HCT116 (cell line): Measurements from ENCODE around the gene STK32C. TPM values are rescaled to one million over a fixed set of nuclear protein-coding genes. Genes with fewer than 3 reads are reported as not detected.

ENCODE experiments used
- ATAC-seq: fragments of 200-7000 bp; cut with Tn5 transposase; 2 replicates; pipeline ENCODE4 v1.9.1; 2020; ENCODE audit warnings: mild to moderate bottlenecking, moderate library complexity
- BruUV-seq: library from RNA; stranded (reverse); fragments of 400-500 nt; replicated peaks from 2 replicates; lab custom pipeline; 2021; lab: Mats Ljungman, UMichigan
- CTCF ChIA-PET: fragments of 300-600 bp; sonication (Branson Sonifier 250); formaldehyde crosslinking; loops from one replicate; lab custom pipeline; 2021; ENCODE audit warnings: antibody characterized with exemption; lab: Charles Lee
- POLR2A ChIA-PET: fragments of 300-600, 350-600 bp; sonication (Branson Sonifier 250); formaldehyde crosslinking; loops from one replicate; lab custom pipeline; 2021; ENCODE audit warnings: antibody characterized with exemption; lab: Charles Lee
- RAD21 ChIA-PET, 2 experiments: fragments of 300-600 bp; sonication (Branson Sonifier 250); formaldehyde crosslinking; loops; one replicate each; lab custom pipeline; 2023; ENCODE audit warnings: low total read pairs in 2 of 2; ENCODE audit not compliant: uncharacterized antibody in 2 of 2, unreplicated experiment in 2 of 2, low non-redundant PET in 1 of 2; lab: Charles Lee
- DNase-seq: peaks from one replicate; pipeline ENCODE4 v3.0.0-alpha.2; 2010; ENCODE audit warnings: low read depth, low spot score
- H2AFZ ChIP-seq: fragments of 200-600 bp; shearing (Covaris generic), sonication (generic); 2 replicates; pipeline ENCODE4 v1.6.1; 2017; ENCODE audit warnings: low read depth, mixed run types, mixed read lengths, antibody characterized with exemption, low read length; ENCODE audit not compliant: poor library complexity, severe bottlenecking
- H3K27ac ChIP-seq: 2 replicates; pipeline ENCODE4 v1.5.1; 2012; ENCODE audit warnings: low read depth, low read length
- H3K27me3 ChIP-seq: fragments of 200-600 bp; sonication (generic); 2 replicates; pipeline ENCODE4 v1.6.1; 2016; ENCODE audit warnings: mixed run types, low read length, mixed read lengths; ENCODE audit not compliant: insufficient read depth
- H3K36me3 ChIP-seq, 2 experiments: fragments of 200-500 bp in 1 of 2; fragments of 200-600 bp in 1 of 2; sonication (Bioruptor generic) in 1 of 2; sonication (generic) in 1 of 2; 2 replicates each; pipeline versions ENCODE4 v1.5.1 to v1.6.1; 2014 to 2016; ENCODE audit warnings: low read length in 2 of 2, inconsistent platforms in 1 of 2, mixed read lengths in 1 of 2, mixed run types in 1 of 2; ENCODE audit not compliant: insufficient read depth in 2 of 2, control insufficient read depth in 1 of 2
- H3K4me1 ChIP-seq, 2 experiments: fragments of 200-600 bp in 1 of 2; sonication (generic) in 1 of 2; 2 replicates each; pipeline versions ENCODE4 v1.5.1 to v1.6.1; 2012 to 2017; ENCODE audit warnings: low read length in 2 of 2, inconsistent platforms in 1 of 2, mild to moderate bottlenecking in 1 of 2, mixed read lengths in 1 of 2, mixed run types in 1 of 2, moderate library complexity in 1 of 2; ENCODE audit not compliant: insufficient read depth in 2 of 2, control insufficient read depth in 1 of 2
- H3K4me2 ChIP-seq: fragments of 200-600 bp; sonication (generic); 2 replicates; pipeline ENCODE4 v1.6.1; 2017; ENCODE audit warnings: mixed run types, low read length, mixed read lengths
- H3K4me3 ChIP-seq, 2 experiments: fragments of 200-600 bp in 1 of 2; sonication (generic) in 1 of 2; replicated peaks in 1 of 2; 2 replicates each; pipeline ENCODE4 v1.5.1; 2011 to 2016; ENCODE audit warnings: low read length in 2 of 2, control low read depth in 1 of 2, low read depth in 1 of 2, mild to moderate bottlenecking in 1 of 2, mixed read lengths in 1 of 2, mixed run types in 1 of 2
- H3K79me2 ChIP-seq: fragments of 200-600 bp; sonication (generic); 2 replicates; pipeline ENCODE4 v1.6.1; 2017; ENCODE audit warnings: mild to moderate bottlenecking, mixed run types, low read length, moderate library complexity, mixed read lengths; ENCODE audit not compliant: insufficient read depth
- H3K9ac ChIP-seq: fragments of 200-600 bp; sonication (generic); 2 replicates; pipeline ENCODE4 v1.6.1; 2016; ENCODE audit warnings: low read length, mixed read lengths
- H3K9me2 ChIP-seq: fragments of 200-600 bp; sonication (generic), shearing (Covaris generic); 2 replicates; pipeline ENCODE4 v1.6.1; 2017; ENCODE audit warnings: mixed run types, mild to moderate bottlenecking, moderate library complexity; ENCODE audit not compliant: insufficient read depth
- H3K9me3 ChIP-seq, 2 experiments: fragments of 200-500 bp in 1 of 2; fragments of 200-600 bp in 1 of 2; sonication (Bioruptor generic) in 1 of 2; sonication (generic) in 1 of 2; 2 replicates each; pipeline ENCODE4 v1.6.1; 2014 to 2017; ENCODE audit warnings: low read length in 2 of 2, mixed read lengths in 2 of 2, inconsistent platforms in 1 of 2, low read depth in 1 of 2, mild to moderate bottlenecking in 1 of 2, mixed run types in 1 of 2, moderate library complexity in 1 of 2; ENCODE audit not compliant: control insufficient read depth in 1 of 2, insufficient read depth in 1 of 2
- H4K20me1 ChIP-seq: fragments of 200-600 bp; sonication (generic), shearing (Covaris generic); 2 replicates; pipeline ENCODE4 v1.6.1; 2017; ENCODE audit warnings: mixed run types, mild to moderate bottlenecking, moderate library complexity; ENCODE audit not compliant: insufficient read depth
- CBX3 ChIP-seq: IDR thresholded peaks from 2 replicates; pipeline ENCODE4 v1.6.1; 2012; ENCODE audit warnings: low read depth
- CEBPB ChIP-seq: IDR thresholded peaks from 2 replicates; pipeline ENCODE4 v1.6.1; 2012; ENCODE audit warnings: low read depth
- ELF1 ChIP-seq: IDR thresholded peaks from 2 replicates; pipeline ENCODE4 v1.6.1; 2012; ENCODE audit warnings: low read depth, borderline replicate concordance
- EZH2 ChIP-seq: fragments of 200-600 bp; sonication (generic); IDR thresholded peaks from 2 replicates; pipeline ENCODE4 v1.6.1; 2017; ENCODE audit warnings: antibody characterized with exemption, mixed run types
- EZH2phosphoT487 ChIP-seq: fragments of 200-600 bp; IDR thresholded peaks from 2 replicates; pipeline ENCODE4 v1.6.1; 2018; ENCODE audit warnings: antibody characterized with exemption, borderline replicate concordance
- FOSL1 ChIP-seq: IDR thresholded peaks from 2 replicates; pipeline ENCODE4 v1.6.1; 2012; ENCODE audit warnings: low read depth
- JUND ChIP-seq: IDR thresholded peaks from 2 replicates; pipeline ENCODE4 v1.6.1; 2012
- POLR2AphosphoS5 ChIP-seq: IDR thresholded peaks from 2 replicates; pipeline ENCODE4 v1.6.1; 2011; ENCODE audit warnings: mild to moderate bottlenecking, low read depth, low read length, moderate library complexity
- RAD21 ChIP-seq: IDR thresholded peaks from 2 replicates; pipeline ENCODE4 v1.6.1; 2012; ENCODE audit warnings: low read depth, mild to moderate bottlenecking
- SIN3A ChIP-seq: IDR thresholded peaks from 2 replicates; pipeline ENCODE4 v1.6.1; 2012; ENCODE audit warnings: low read depth
- SP1 ChIP-seq: IDR thresholded peaks from 2 replicates; pipeline ENCODE4 v1.6.1; 2012; ENCODE audit warnings: low read depth
- SRF ChIP-seq: IDR thresholded peaks from 2 replicates; pipeline ENCODE4 v1.6.1; 2012; ENCODE audit warnings: low read depth
- TCF7L2 ChIP-seq: IDR thresholded peaks from 2 replicates; pipeline ENCODE4 v1.7.0; 2011; ENCODE audit warnings: borderline replicate concordance, inconsistent platforms; ENCODE audit not compliant: insufficient read depth, insufficient read length; ENCODE audit errors: extremely low read depth
- YY1 ChIP-seq: IDR thresholded peaks from 2 replicates; pipeline ENCODE4 v1.6.1; 2011; ENCODE audit warnings: low read length, low read depth, moderate library complexity, mild to moderate bottlenecking; ENCODE audit not compliant: insufficient replicate concordance; ENCODE audit errors: extremely low read depth
- ZFX ChIP-seq: fragments of 450-650 bp; IDR thresholded peaks from 2 replicates; pipeline ENCODE4 v1.6.1; 2017
- ZNF274 ChIP-seq: fragments of 200-500 bp; sonication (Bioruptor generic); IDR thresholded peaks from 2 replicates; pipeline ENCODE4 v1.6.1; 2014; ENCODE audit warnings: mild to moderate bottlenecking, low read depth, low read length, inconsistent platforms
- intact Hi-C: fragments of 100-400 bp; cut with micrococcal nuclease; formaldehyde crosslinking; loops from 2 replicates; pipeline ENCODE4 v1.10.0; 2022
- total RNA-seq: library from RNA; stranded (reverse); gene quantifications from one replicate; pipeline ENCODE4 v1.2.1, GENCODE V29; 2021; ENCODE audit not compliant: unreplicated experiment
- TF ChIP-seq, protein P1 (sequence below): IDR thresholded peaks from 2 replicates; pipeline ENCODE4 v1.6.1; 2012
- TF ChIP-seq, protein P2 (sequence below): IDR thresholded peaks from 2 replicates; pipeline ENCODE4 v1.6.1; 2012
- TF ChIP-seq, protein P3 (sequence below): IDR thresholded peaks from 2 replicates; pipeline ENCODE4 v1.6.1; 2011; ENCODE audit warnings: mild to moderate bottlenecking, low read length, moderate library complexity; ENCODE audit not compliant: insufficient replicate concordance; ENCODE audit errors: extremely low read depth
- TF ChIP-seq, protein P4 (sequence below), 3 experiments: fragments of 200-600 bp in 1 of 3; sonication (generic) in 1 of 3; IDR thresholded peaks in 2 of 3; conservative IDR thresholded peaks in 1 of 3; 2 replicates each; pipeline ENCODE4 v1.5.1; 2012 to 2017; ENCODE audit warnings: low read depth in 2 of 3, low read length in 2 of 3, antibody characterized with exemption in 1 of 3, borderline replicate concordance in 1 of 3, control low read depth in 1 of 3, mild to moderate bottlenecking in 1 of 3, mixed read lengths in 1 of 3, mixed run types in 1 of 3, moderate library complexity in 1 of 3; ENCODE audit not compliant: insufficient read depth in 1 of 3

The STK32C gene
- total RNA-seq, 1 experiment from 2014 or later = 29.7 TPM

GRCh38 chr10:132237396-132237795 is 70.4 kb downstream of the STK32C start:
- Histone ChIP-seq H3K9ac (no peak overlapping the region), H3K79me2 (no peaks in the 10 kb centered on the region), H3K27ac (no peak overlapping the region), H3K9me3 (no peaks in the 10 kb centered on the region), H2AFZ (no peak overlapping the region), H3K27me3 (no peaks in the 10 kb centered on the region), H3K4me3 (no peak overlapping the region), H3K4me1 (no peaks in the 10 kb centered on the region), H3K9me2 (no peaks in the 10 kb centered on the region), H4K20me1 (no peaks in the 10 kb centered on the region), H3K4me2 (no peak overlapping the region), H3K36me3 (no peaks in the 10 kb centered on the region)
- DNase-seq (no peak), ATAC-seq (no peak)
- intact Hi-C loops = no loop called here
- POLR2A ChIA-PET = no interaction called here
- no TSS peak for BruUV-seq
- RAD21 ChIA-PET = no interaction called here
- TF ChIP-seq SRF (no peak), EZH2phosphoT487 (no peak), EZH2 (no peak), CEBPB (no peak), ZFX (no peak), ELF1 (no peak), JUND (no peak), YY1 (no peak), SP1 (no peak), ZNF274 (no peak), RAD21 (no peak), SIN3A (no peak), TCF7L2 (no peak), POLR2AphosphoS5 (no peak), CBX3 (no peak), FOSL1 (no peak)
- TF ChIP-seq, protein P1, sequence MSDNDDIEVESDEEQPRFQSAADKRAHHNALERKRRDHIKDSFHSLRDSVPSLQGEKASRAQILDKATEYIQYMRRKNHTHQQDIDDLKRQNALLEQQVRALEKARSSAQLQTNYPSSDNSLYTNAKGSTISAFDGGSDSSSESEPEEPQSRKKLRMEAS = no peak
- TF ChIP-seq, protein P2, sequence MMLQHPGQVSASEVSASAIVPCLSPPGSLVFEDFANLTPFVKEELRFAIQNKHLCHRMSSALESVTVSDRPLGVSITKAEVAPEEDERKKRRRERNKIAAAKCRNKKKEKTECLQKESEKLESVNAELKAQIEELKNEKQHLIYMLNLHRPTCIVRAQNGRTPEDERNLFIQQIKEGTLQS = no peak
- TF ChIP-seq, protein P3, sequence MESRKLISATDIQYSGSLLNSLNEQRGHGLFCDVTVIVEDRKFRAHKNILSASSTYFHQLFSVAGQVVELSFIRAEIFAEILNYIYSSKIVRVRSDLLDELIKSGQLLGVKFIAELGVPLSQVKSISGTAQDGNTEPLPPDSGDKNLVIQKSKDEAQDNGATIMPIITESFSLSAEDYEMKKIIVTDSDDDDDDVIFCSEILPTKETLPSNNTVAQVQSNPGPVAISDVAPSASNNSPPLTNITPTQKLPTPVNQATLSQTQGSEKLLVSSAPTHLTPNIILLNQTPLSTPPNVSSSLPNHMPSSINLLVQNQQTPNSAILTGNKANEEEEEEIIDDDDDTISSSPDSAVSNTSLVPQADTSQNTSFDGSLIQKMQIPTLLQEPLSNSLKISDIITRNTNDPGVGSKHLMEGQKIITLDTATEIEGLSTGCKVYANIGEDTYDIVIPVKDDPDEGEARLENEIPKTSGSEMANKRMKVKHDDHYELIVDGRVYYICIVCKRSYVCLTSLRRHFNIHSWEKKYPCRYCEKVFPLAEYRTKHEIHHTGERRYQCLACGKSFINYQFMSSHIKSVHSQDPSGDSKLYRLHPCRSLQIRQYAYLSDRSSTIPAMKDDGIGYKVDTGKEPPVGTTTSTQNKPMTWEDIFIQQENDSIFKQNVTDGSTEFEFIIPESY = no peak
- TF ChIP-seq, protein P4, sequence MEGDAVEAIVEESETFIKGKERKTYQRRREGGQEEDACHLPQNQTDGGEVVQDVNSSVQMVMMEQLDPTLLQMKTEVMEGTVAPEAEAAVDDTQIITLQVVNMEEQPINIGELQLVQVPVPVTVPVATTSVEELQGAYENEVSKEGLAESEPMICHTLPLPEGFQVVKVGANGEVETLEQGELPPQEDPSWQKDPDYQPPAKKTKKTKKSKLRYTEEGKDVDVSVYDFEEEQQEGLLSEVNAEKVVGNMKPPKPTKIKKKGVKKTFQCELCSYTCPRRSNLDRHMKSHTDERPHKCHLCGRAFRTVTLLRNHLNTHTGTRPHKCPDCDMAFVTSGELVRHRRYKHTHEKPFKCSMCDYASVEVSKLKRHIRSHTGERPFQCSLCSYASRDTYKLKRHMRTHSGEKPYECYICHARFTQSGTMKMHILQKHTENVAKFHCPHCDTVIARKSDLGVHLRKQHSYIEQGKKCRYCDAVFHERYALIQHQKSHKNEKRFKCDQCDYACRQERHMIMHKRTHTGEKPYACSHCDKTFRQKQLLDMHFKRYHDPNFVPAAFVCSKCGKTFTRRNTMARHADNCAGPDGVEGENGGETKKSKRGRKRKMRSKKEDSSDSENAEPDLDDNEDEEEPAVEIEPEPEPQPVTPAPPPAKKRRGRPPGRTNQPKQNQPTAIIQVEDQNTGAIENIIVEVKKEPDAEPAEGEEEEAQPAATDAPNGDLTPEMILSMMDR (IDR thresholded peaks at IDR 0.05 in 2 of 3, conservative IDR thresholded peaks at IDR 0.05 in 1 of 3; ENCODE audit: borderline replicate concordance in 1 of 3, insufficient read depth in 1 of 3, low read depth in 2 of 3, low read length in 2 of 3) = no peak
- CTCF ChIA-PET = no interaction called here
